HuH-7 (cell line): ENCODE measurements around the gene HPS3.
"Not testable (repeated sequence)": the region's sequence is repeated elsewhere in the genome, so short reads cannot be mapped to it uniquely, and the experiment has no call there.

ENCODE experiments used
- DNase-seq: peaks from one replicate; pipeline ENCODE4 v3.0.0; 2011; ENCODE audit warnings: low spot score

The HPS3 gene, protein sequence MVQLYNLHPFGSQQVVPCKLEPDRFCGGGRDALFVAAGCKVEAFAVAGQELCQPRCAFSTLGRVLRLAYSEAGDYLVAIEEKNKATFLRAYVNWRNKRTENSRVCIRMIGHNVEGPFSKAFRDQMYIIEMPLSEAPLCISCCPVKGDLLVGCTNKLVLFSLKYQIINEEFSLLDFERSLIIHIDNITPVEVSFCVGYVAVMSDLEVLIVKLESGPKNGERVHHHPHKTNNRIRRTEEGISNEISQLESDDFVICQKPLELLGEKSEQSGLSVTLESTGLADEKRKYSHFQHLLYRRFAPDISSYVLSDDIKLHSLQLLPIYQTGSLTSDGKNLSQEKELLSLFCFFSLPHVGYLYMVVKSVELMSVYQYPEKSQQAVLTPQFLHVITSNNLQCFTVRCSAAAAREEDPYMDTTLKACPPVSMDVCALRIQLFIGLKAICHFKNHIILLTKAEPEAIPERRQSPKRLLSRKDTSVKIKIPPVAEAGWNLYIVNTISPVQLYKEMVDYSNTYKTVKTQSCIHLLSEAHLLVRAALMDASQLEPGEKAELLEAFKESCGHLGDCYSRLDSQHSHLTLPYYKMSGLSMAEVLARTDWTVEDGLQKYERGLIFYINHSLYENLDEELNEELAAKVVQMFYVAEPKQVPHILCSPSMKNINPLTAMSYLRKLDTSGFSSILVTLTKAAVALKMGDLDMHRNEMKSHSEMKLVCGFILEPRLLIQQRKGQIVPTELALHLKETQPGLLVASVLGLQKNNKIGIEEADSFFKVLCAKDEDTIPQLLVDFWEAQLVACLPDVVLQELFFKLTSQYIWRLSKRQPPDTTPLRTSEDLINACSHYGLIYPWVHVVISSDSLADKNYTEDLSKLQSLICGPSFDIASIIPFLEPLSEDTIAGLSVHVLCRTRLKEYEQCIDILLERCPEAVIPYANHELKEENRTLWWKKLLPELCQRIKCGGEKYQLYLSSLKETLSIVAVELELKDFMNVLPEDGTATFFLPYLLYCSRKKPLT

GRCh38 chr3:149129326-149130205 is at the start of gene HPS3:
Gene HPS3 (plus strand): TSS chr3:149129638. CDS start chr3:149129724, 86 bp downstream.
- DNase-seq, result peak; percentile 77

DNA sequence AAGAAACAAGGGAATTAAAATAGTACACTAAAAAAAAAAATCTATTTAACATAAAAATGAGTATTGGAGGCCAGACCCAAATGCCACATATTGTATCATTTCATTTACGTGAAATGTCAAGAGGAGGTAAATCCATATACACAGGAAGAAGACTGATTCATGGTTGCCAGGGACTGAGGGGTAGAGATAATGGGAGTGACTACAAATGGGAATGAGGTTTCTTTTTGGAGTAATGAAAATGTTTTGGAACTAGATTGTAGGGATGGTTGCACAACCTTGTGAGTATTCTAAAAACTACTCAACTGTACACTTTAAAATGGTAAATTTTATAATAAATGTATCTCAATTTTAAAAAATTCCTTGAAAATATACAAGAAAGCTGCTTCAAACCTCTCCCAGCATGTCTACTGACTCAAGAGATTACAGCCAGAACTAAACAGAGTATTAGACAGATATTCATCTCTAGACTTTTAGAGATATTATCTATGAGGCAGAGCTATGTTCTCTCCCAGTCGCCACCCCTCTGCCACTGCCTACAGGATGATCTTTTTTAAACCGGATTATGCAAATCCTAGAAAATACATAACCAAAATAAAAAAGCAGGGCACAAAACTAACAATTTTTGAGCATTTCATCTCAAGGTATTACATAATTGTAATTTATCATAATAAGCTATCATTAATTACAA is 49.3 kb upstream of the HPS3 start:
- no peak for DNase-seq

- no peak for DNase-seq
Observed at GRCh38 chr3:149080699-149081091, 48.7 kb upstream of the HPS3 start.

- DNase-seq, result no peak
Observed at GRCh38 chr3:149081772-149082171, 47.7 kb upstream of the HPS3 start.

- no peak for DNase-seq
Observed at GRCh38 chr3:149085828-149086231, 43.6 kb upstream of the HPS3 start.

- peak; percentile 84 for DNase-seq
Observed at GRCh38 chr3:149086232-149086988, 43.0 kb upstream of the HPS3 start, which contains the start of gene HLTF. Gene HLTF (minus strand): TSS chr3:149086533. CDS start chr3:149086336, 197 bp downstream.

DNA sequence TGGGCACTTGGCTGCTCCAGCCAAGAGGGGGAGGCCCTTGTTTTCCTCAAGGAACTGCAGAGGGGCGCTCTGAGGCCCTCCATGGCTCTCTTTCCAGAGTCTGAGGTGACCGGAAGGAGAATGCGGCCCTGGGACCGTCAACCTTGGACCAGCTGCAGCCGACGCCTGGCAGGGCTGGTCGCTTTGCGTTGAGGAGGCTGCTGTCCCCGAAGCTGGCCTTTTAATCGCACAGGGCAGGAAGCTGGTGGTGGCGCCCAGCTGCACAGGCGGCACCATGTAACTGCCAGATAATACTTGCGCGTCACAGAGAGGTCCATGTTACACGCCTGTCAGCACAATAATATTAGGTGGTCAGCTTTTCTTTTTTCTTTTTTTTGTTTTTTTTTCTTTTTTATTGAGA is 42.2 kb upstream of the HPS3 start:
- DNase-seq, result no peak

GRCh38 chr3:149089395-149089794 is 40.0 kb upstream of the HPS3 start:
- DNase-seq, result no peak

GRCh38 chr3:149090461-149090860 is 39.0 kb upstream of the HPS3 start:
- DNase-seq, result no peak

GRCh38 chr3:149090907-149091306 is 38.5 kb upstream of the HPS3 start:
- no peak for DNase-seq

DNA sequence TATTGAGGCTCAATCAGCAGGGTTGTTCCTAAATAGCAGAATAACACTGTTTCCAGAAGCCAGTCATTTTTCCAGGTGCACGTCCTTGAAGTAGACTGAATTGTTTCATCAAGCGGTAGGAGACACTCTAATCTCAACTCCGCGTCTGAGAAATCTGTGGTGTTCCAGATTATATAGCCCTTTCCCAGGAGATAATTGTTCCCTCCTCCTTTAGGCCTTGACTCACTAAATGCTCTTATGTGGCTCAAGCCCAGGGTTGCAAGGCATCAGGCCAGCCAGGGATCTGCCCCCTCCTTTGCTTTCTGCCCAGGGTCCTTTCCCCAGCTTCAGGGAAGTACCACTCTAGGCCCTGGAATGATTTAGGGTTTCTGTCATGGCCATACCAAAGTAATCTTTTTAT is 37.5 kb upstream of the HPS3 start:
- no peak for DNase-seq

- no peak for DNase-seq
Observed at GRCh38 chr3:149095487-149095886, 34.0 kb upstream of the HPS3 start.

DNA sequence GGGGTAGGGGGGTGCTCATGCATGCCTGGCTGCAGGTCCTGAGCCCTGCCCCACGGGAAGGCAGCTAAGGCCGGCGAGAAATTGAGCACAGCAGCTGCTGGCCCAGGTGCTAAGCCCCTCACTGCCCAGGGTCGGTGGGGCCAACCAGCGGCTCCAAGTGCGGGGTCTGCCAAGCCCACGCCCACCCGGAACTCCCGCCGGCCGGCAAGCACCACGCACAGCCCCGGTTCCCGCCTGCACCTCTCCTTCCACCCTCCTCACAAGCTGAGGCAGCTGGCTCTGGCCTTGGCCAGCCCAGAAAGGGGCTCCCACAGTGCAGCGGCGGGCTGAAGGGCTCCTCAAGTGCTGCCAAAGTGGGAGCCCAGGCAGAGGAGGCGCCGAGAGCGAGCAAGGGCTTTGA is 31.5 kb upstream of the HPS3 start:
- not testable (repeated sequence) for DNase-seq

GRCh38 chr3:149101154-149101553 is 28.3 kb upstream of the HPS3 start:
- DNase-seq, result no peak

GRCh38 chr3:149101641-149102040 is 27.8 kb upstream of the HPS3 start:
- DNase-seq, result no peak

GRCh38 chr3:149104484-149104883 is 25.0 kb upstream of the HPS3 start:
- no peak for DNase-seq

- no peak for DNase-seq
Observed at GRCh38 chr3:149114458-149114857, 15.0 kb upstream of the HPS3 start.

DNA sequence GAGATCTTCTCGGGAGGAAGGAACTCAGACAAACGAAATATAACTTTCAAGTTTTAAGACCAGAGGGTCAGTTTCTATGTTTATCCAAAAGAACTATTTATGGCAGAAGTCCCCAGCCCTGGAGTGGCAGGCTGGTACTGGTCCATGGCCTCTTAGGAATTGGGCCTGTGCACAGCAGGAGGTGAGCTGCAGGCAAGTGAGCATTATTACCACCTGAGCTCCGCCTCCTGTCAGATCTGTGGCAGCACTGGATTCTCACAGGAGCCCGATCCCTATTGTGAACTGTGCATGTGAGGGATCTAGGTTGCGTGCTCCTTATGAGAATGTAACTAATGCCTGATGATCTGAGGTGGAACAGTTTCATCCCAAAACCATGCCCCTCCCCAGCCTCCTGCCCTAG is 14.3 kb upstream of the HPS3 start:
- no peak for DNase-seq

DNA sequence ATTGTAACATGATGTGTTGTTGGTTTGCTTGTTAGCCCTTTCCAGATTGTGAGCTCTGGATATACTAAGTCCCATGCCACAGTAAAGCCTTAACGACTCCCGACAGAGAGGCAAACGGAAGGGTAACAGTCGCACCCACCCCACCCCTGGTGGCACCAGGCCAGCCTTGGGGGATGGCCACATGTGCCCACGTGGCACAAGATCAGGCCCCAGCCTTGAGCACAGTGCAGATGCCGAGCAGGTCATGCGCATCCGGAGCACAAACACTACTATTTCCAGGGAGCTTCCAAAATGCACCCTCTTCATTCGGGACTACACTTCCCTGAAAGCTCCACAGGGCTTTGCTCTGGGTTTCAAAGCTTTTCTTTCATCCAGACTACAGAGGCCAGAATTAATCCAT is 10.7 kb upstream of the HPS3 start:
- DNase-seq, result no peak

GRCh38 chr3:149119466-149119865 is 10.0 kb upstream of the HPS3 start:
- no peak for DNase-seq
